ENCODE measurements around the gene CCDC159. TPM values are rescaled to one million over a fixed set of nuclear protein-coding genes. Genes with fewer than 3 reads are reported as not detected.
"Not testable (repeated sequence)": the region's sequence is repeated elsewhere in the genome, so short reads cannot be mapped to it uniquely, and the experiment has no call there.

Gene CCDC159
- total RNA-seq, 1 experiment from 2014 or later: 9.0 TPM

GRCh38 chr19:11332822-11333221, 13.5 kb upstream of the CCDC159 start:
- no peaks in the 10 kb centered on the region for H3K9me3 ChIP-seq
- no peaks in the 10 kb centered on the region for H3K27me3 ChIP-seq
- H3K4me3 ChIP-seq: no peak overlapping the region
- no peak for DNase-seq
- peaks cover 4% of the 10 kb centered on the region; the same call in 1 of the 2 replicates for H3K36me3 ChIP-seq

- H3K27me3 ChIP-seq, DNase-seq: not testable (repeated sequence)
Measured at GRCh38 chr19:11333838-11334237, 12.5 kb upstream of the CCDC159 start.

GRCh38 chr19:11335449-11336146, 10.7 kb upstream of the CCDC159 start:
- Histone ChIP-seq H3K9me3 (no peaks in the 10 kb centered on the region), H3K27me3 (no peaks in the 10 kb centered on the region), H3K4me3 (no peak overlapping the region), H3K36me3 (peaks cover 4% of the 10 kb centered on the region; the same call in 1 of the 2 replicates)
- DNase-seq: no peak

More at GRCh38 chr19:11333838-11334237, 12.5 kb upstream of the CCDC159 start:
- H3K9me3 ChIP-seq, H3K36me3 ChIP-seq, H3K4me3 ChIP-seq: not testable (repeated sequence)

GRCh38 chr19:11337080-11337479, 9.2 kb upstream of the CCDC159 start:
- Histone ChIP-seq H3K9me3 (no peaks in the 10 kb centered on the region), H3K27me3 (no peaks in the 10 kb centered on the region), H3K4me3 (no peak overlapping the region), H3K36me3 (peaks cover 12% of the 10 kb centered on the region)
- DNase-seq: no peak

- no peak for DNase-seq
- H3K36me3 ChIP-seq: peaks cover 17% of the 10 kb centered on the region
- H3K9me3 ChIP-seq: no peaks in the 10 kb centered on the region
- no peak overlapping the region for H3K4me3 ChIP-seq
- H3K27me3 ChIP-seq: no peaks in the 10 kb centered on the region
Measured at GRCh38 chr19:11338121-11338520, 8.2 kb upstream of the CCDC159 start.

- H3K36me3 ChIP-seq: peaks cover 17% of the 10 kb centered on the region
- no peak overlapping the region for H3K4me3 ChIP-seq
- no peak for DNase-seq
- H3K27me3 ChIP-seq: no peaks in the 10 kb centered on the region
- no peaks in the 10 kb centered on the region for H3K9me3 ChIP-seq
Measured at GRCh38 chr19:11338569-11339253, 7.6 kb upstream of the CCDC159 start.

- Histone ChIP-seq H3K36me3 (peaks cover 17% of the 10 kb centered on the region), H3K27me3 (no peaks in the 10 kb centered on the region), H3K9me3 (no peaks in the 10 kb centered on the region), H3K4me3 (peak within 1 kb of the TSS; percentile 19)
- DNase-seq: peak; percentile 78
Measured at GRCh38 chr19:11339254-11340098, 6.8 kb upstream of the CCDC159 start, which contains the start of gene RAB3D. Gene RAB3D, minus strand, starts transcription at chr19:11339657. Its CDS starts 2,258 bp downstream, at chr19:11337399.

GRCh38 chr19:11340099-11340467, 6.2 kb upstream of the CCDC159 start:
- peak overlapping the region; percentile 19 for H3K4me3 ChIP-seq
- H3K9me3 ChIP-seq, DNase-seq, H3K27me3 ChIP-seq: not testable (repeated sequence)
- H3K36me3 ChIP-seq: peaks cover 16% of the 10 kb centered on the region

GRCh38 chr19:11342429-11342828, 3.9 kb upstream of the CCDC159 start:
- Histone ChIP-seq H3K36me3 (peaks cover 13% of the 10 kb centered on the region), H3K9me3 (no peaks in the 10 kb centered on the region), H3K27me3 (no peaks in the 10 kb centered on the region), H3K4me3 (no peak overlapping the region)
- no peak for DNase-seq

- Histone ChIP-seq H3K9me3 (peaks cover 8% of the 10 kb centered on the region), H3K27me3 (no peaks in the 10 kb centered on the region), H3K36me3 (peaks cover 13% of the 10 kb centered on the region), H3K4me3 (peak overlapping the region; percentile 80)
- peak; percentile 77 for DNase-seq
Measured at GRCh38 chr19:11345122-11345803, 1.1 kb upstream of the CCDC159 start.

- Histone ChIP-seq H3K27me3 (no peaks in the 10 kb centered on the region), H3K36me3 (0 out of 2 replicates have a peak, but pooled peaks cover 4% of the 10 kb centered on the region), H3K9me3 (peaks cover 8% of the 10 kb centered on the region), H3K4me3 (no peak overlapping the region)
- DNase-seq: no peak
Measured at GRCh38 chr19:11347546-11348039, 1.3 kb downstream of the CCDC159 start.

GRCh38 chr19:11349171-11349570, 2.9 kb downstream of the CCDC159 start:
- Histone ChIP-seq H3K27me3 (no peaks in the 10 kb centered on the region), H3K9me3 (peaks cover 8% of the 10 kb centered on the region), H3K36me3 (no peaks in the 10 kb centered on the region), H3K4me3 (no peak overlapping the region)
- no peak for DNase-seq

- not testable (repeated sequence) for H3K9me3 ChIP-seq, H3K27me3 ChIP-seq, DNase-seq, H3K36me3 ChIP-seq, H3K4me3 ChIP-seq
Measured at GRCh38 chr19:11354102-11354501, 7.8 kb downstream of the CCDC159 start.

GRCh38 chr19:11355160-11356073, 9.1 kb downstream of the CCDC159 start, which contains the start of gene PLPPR2:
Gene PLPPR2, plus strand, starts transcription at chr19:11355432. Its CDS starts 2,242 bp downstream, at chr19:11357674.
- Histone ChIP-seq H3K4me3 (peak within 1 kb of the TSS; percentile 64), H3K36me3 (peaks cover 6% of the 10 kb centered on the region; the same call in 1 of the 2 replicates), H3K27me3 (no peaks in the 10 kb centered on the region), H3K9me3 (no peaks in the 10 kb centered on the region)
- peak; percentile 96 for DNase-seq

- Histone ChIP-seq H3K36me3 (peaks cover 12% of the 10 kb centered on the region), H3K4me3 (peak overlapping the region; percentile 64), H3K9me3 (no peaks in the 10 kb centered on the region), H3K27me3 (no peaks in the 10 kb centered on the region)
- no peak for DNase-seq
Measured at GRCh38 chr19:11356074-11356397, 9.7 kb downstream of the CCDC159 start.
